Left ventricle myocardium superior (tissue), 1 donor: Measurements from ENCODE around the gene PANK4. TPM values are rescaled to one million over a fixed set of nuclear protein-coding genes. Genes with fewer than 3 reads are reported as not detected.
A peak's percentile ranks its signal among the peaks of the same experiment; 100 is the strongest.

Experiments used
- ATAC-seq: fragments of 200-7000 bp; cut with Tn5 transposase; one replicate; pipeline ENCODE4 v1.9.1; 2020; ENCODE audit warnings: mild to moderate bottlenecking, moderate library complexity
- DNase-seq: peaks from one replicate; pipeline ENCODE4 v3.0.0-alpha.2; 2020
- intact Hi-C: fragments of 100-400 bp; cut with micrococcal nuclease; formaldehyde crosslinking; loops from one replicate; pipeline ENCODE4 v1.11.0; 2022
- total RNA-seq: library from RNA; stranded (reverse); fragmentation: NEBNext Ultra II Directional; extraction: Animal tissue kit (Norgen Biotek cat#: 25700); gene quantifications from one replicate; pipeline ENCODE4 v1.2.1, GENCODE V29; 2021
- donor health status: DM: no; HTN: yes; CAD: no; lungs with severe emphysema.

Gene PANK4
- total RNA-seq, 1 donor from 2014 or later: 50.2 TPM

DNA sequence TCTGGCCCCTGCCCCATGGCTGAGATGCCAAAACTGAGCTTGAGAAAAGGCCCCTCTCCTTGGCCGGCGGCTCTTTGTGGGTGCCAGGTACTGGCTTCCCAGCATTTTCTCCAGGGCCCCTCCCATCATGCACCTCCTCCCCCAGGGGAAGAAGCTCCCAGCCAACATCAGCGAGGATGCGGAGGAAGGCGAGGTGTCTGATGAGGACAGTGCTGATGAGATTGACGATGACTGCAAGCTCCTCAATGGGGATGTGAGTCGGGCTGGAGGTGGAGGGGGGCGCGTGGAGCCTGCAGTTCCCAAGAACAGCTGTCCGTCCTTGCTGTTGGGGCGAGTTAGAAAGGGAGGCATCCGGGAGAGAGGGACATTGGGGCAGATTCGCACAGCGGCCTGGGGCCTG, 36.8 kb downstream of the PANK4 start:
- ATAC-seq: no peak
- intact Hi-C loops: no loop called here
- DNase-seq: no peak

DNA sequence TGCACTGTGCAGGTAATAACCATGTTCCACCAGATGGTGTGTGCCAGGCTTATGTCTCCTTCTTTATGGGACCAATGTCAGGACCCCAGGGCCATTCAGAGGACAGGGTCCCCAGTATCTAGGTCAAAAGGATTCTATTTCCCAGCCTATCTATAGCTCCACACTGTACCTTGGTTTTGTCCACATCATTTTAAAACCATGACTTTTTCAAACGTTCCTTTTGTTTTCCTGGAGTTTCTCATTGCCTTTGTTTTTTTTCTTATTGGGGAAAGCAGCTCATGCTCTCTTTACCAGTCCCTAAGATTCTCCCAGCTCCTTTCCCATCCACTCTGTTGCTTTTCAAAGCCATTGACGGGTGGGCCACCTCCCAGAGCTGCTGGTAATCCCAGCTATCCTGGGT, 37.7 kb downstream of the PANK4 start:
- DNase-seq: no peak
- no peak for ATAC-seq
- intact Hi-C loops: no loop called here

DNA sequence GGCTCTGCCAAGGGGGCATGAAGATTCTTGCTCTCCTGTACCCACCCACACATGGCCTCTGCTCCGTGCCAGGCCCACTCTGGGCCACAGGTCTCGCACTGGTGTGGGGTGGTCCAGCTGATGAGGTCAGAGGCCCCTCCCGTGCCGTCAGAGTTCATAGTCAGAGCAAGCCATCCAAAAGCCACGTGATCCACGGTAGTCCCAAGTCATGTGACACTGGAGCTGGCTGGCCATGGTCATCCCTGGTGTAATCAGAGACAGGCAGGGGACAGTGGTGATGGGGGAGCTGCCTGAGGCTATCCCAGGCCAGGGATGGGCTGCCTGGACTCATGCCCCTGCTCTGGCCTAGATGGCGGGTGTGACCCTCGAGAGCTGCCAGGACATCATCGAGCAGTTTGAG, 39.8 kb downstream of the PANK4 start:
- intact Hi-C loops: no loop called here
- no peak for ATAC-seq
- no peak for DNase-seq

DNA sequence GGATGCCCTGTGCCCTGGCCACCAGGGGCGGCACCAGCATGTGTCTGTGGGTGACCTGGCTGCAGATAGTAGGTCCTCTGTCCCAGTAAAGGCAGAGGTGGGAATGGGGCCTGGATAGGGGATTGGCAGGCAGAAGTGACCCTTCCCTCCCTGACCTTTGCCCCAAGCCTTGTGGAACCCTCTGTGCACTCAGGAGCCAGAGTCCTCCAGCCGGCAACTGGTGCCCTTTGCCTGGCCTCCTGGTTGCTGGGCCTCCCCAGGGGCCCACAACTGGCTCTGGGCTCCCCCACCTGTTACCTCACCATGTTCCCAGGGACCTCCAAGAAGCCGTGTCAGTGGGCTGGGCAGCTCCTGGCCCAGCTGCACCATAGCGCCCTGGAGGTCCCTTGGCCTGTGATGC, 40.4 kb downstream of the PANK4 start:
- ATAC-seq (no peak), DNase-seq (no peak)
- intact Hi-C loops: no loop called here

DNA sequence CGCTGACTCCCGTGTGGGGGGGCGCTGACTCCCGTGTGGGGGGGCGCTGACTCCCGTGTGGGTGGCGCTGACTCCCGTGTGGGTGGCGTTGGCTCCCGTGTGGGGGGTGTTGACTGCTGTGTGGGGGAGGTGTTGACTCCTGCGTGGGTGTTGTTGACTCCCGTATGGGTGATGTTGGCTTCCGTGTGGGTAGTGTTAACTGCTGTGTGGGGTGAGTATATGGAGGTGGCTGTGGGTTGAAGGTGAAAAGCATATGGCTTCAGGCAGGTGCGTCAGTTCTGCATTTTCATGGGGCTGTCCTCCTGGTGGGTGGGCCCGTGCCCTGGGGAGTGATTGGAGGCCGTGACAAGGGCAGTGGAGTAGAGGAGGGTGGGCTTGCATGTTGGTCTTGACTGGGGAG, 42.4 kb downstream of the PANK4 start:
- DNase-seq (no peak), ATAC-seq (no peak)
- intact Hi-C loops: no loop called here

DNA sequence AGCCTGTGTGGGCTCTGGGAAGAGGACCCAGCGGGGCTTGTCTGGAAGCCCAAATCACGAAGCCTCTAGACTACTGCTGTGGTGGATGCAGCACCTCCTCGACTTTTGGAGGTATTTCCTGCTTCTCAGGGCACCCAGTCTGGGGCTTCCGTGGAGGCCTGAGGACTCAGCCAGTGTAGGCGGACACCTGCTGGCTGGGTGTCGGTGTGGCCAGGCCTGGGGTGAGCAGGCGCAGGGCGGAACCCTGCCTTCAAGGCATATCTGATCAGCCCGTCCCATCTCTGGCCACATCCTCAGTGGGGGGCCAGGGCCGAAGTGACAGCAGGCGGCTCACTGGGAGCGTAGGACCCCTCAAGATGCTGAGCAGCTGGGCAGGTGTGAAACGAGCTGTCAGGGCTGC, 43.4 kb downstream of the PANK4 start:
- intact Hi-C loops: no loop called here
- DNase-seq (no peak), ATAC-seq (no peak)

DNA sequence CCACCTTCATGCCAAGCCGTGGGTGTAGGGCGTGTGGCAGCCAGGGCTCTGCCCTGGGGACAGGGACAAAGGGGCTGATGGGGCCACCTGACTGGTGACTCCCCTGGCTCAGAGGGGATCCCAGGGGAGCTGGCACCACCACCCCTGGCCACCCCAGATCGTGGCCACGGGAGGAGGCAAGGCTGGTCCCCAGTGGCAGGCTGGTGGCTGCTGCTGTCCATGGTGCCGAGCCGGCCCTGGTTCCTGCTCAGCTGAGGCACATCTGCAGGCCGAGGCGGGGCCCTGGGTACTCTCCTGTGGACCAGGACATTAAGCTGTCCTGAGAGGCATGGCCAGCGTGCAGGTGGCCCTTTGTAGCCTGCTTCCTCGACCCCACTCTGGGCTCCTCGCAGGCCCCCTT, 43.8 kb downstream of the PANK4 start:
- ATAC-seq (no peak), DNase-seq (no peak)
- intact Hi-C loops: no loop called here

DNA sequence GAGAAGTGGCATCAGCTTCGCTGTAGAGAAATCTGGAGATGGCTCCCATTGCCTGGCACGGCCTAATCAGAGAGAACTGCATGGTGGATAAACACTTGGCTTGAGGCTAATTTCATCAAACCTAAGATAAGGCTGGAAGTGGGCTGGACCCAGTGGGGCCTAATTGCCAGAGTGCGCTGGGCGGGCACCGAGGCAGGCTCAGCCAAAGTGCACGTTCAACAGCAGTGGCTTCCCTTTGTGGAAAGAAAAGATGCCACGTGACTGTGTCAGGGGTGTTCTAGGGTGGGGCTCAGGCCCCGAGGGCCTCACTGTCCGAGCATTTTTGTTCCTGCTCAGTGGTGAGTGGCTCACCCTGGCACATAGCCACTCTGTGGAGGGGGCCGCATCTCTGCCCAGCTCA, 44.5 kb downstream of the PANK4 start:
- intact Hi-C loops: no loop called here
- ATAC-seq (no peak), DNase-seq (no peak)

DNA sequence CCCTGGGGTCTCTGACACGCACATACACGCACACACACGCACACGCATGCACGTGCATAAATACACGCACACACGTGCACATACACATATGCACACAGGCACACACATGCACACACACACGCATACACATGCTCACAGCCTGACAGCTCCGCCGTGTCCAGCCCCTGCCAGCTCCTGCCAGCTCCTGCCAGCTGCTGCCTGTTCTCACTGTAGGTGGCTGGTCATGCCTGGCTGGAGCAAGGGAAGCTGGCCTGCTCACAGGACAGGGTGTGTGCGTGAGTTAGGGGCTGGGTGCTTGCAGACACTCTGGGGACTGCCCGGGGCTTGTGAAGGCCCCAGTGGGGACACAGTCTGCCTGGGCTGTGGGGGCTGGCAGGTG, 45.4 kb downstream of the PANK4 start:
- intact Hi-C loops: no loop called here
- ATAC-seq (no peak), DNase-seq (no peak)

DNA sequence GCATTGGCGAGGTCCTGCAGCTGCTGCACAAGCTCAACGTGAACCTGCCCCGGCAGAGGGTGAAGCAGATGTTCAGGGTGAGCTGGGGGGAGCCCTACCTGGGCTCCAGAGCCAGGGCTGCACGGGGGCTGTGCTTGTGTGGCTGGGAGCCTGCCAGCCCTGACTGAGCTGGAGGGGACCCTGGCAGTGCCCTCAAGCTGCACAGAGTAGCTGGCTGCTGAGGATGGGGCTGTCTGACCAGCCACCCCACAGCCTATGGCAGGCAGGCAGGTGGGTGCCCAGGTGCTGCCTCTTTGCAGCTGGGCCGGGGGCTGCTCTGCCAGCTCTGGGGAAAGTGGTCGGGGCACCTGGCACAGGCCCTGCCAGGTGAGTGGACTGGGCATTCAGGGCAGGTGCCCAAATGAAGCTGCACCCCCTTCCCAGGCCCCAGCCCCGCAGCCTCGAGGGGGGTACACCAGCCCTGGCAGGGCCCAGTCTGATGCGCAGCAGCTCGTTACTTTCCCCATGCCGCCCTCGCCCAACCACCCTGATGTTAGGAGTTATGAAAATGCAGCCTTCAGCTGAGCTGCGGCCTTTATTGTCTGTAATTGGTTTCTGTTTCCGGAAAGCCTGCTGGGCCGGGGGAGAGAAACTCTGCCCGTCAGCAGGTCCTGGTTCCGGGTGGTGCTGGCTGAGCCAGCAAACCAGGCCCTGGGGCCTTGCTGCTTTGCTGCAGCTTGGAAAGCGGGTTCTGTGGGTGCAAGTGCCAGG, 46.0 kb downstream of the PANK4 start:
- DNase-seq (no peak), ATAC-seq (no peak)
- intact Hi-C loops: no loop called here

DNA sequence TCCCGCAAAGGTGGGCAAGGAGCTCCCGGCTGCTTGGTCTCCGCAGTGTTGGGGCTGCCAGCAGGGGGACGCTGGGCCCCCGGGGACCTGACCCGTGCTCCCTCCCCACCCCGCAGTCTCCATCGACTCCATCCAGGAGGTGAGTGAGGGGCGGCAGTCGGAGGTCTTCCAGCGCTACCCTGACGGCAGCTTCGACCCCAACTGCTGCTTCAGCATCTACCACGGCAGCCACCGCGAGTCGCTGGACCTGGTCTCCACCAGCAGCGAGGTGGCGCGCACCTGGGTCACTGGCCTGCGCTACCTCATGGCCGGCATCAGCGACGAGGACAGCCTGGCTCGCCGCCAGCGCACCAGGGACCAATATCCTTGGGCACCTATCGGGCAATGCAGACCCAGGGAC, 46.8 kb downstream of the PANK4 start:
- DNase-seq (no peak), ATAC-seq (no peak)
- intact Hi-C loops: no loop called here

DNA sequence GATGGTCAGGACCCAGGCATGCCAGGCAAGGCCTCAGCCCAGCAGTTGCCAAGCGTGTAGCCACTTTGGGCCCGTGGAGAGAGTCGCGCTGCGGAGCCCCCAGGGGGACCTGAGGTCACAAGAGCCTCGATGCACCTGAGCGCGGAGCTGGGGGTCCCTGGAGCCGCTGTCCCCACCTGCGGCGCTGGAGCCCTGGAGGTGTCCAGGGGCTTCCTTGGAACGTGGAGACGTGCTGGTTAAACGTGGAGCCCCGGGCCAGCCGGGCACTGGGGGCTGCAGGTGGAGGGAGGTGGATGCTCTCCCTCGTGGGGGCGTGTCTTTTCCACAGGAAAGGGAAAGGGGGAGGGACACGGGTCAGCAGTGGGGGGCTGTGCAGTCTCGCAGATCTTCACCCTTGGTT, 47.2 kb downstream of the PANK4 start:
- intact Hi-C loops: no loop called here
- no peak for DNase-seq
- ATAC-seq: no peak

DNA sequence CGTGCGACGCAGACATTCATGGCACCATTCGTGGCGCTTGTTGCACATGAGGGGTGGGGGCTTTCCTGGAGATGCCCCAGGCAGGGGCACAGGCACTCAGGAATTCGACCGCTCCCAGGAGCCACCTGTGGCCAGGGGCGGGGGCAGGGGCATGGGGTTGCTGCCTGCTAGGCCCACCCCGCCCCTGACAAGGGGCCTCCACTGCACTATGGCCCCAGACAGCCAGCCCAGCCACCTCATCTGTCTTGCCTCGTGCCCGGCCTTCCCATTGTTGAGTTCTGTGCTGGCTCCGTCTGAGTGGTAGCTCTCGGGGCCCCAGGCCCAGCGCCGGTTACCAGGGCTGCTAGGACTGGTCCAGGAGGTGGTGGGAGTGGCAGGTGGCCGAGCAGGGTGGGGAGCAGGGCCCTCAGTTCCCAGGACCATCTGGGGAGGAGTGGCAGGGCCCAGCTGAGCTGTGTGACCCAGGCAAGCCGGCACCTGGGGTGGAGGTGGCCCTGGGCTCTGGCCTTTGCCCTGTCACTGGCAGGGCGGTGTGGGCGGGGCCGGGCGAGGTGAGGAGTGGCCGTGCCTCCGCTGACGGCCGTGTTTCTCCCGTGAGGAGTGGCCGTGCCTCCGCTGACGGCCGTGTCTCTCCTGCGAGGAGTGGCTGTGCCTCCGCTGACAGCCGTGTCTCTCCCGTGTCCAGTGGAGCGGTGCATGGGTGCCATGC, 48.5 kb downstream of the PANK4 start:
- intact Hi-C loops: no loop called here
- no peak for ATAC-seq
- DNase-seq: no peak

DNA sequence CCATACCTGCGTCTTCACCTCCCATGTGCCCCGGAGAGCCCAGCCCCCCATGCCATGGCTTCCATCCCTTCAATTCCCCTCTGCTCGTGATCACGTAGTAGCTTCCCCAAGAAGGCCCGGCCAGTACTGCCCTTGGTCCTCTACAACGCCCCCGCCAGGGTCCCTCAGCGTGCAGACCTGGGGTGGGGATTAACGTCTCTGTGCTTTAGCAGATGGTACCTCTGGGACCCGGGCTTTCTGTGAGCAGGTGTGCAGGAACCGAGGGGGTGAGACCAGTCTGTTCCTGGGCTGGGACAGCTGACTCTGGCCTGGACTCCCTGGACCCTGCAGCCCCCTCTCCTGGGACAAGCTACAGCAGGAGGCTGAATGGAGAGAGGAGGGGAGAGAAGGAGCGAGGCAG, 49.1 kb downstream of the PANK4 start:
- intact Hi-C loops: no loop called here
- ATAC-seq (no peak), DNase-seq (no peak)

DNA sequence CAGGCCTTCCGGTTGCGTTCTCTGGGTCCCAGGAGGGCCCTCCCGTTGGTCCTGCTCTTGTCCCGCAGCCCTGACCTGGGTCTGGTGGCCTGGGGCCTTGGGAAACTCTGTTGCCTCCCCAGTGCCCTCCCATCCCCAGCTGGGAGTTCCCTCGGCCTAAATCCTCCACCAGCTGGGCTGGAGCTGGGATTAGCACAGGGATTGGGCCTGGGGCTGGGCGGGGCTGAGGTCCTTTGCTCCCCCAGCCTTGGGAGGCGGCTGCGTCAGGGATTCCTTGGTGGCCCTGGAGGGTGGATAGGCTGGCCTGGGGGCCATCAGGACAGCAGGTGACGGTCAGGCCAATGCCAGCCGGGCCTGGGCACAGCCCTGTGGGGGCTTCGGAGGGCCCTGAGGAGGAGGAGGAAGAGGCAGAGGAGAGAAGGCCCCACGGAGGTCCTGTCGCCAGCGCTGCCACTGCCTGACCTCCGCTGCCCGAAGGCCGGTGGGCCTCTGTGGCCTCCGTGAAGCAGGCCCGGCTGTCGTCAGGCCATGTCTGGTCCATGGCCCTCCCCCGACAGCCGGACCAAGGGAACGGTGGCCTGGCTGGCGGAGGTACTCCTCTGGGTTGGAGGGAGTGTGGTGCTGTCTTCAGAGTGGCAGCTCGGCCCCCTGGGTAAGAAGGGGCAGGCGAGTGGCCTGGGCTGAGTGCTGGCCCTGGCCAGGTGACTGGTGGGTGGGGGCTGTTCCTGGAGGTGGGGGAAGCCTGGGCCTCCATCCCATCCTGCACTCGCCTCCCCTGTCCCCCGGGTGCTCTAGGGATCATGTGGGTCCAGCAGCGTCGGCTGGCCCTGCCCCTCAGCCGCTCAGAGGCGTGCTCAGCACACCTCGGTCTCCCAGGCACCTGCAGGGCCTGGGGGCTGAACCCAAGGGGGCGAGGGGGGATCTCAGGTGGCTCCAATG, 50.1 kb downstream of the PANK4 start, which contains the start of gene PLCH2:
TSS of gene PLCH2 (plus strand) at position 229 of the 939 bp plus-strand sequence. CDS start at position 529, 300 bp downstream.
- no peak for ATAC-seq
- no peak for DNase-seq
- intact Hi-C loops: no loop called here

DNA sequence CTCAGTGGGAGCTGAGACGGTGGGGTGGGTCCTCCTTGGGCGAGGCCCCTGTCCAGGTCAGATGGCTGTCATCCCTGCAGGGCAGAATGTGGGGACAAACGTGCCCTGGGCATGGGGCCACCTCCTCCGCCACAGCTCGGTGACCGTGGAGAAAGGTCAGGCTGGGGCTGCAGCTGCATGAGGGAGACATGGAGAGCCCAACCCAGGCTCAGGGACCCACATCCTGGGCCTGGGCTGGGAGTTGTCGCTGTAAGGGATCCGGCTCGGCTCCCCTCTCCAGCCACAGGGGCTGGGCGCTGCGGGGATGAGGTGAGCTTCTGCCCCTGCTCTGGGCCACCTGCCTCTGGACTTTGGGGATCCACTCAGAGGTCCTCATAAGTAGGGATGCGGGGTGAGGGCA, 50.8 kb downstream of the PANK4 start:
- no peak for DNase-seq
- intact Hi-C loops: no loop called here
- no peak for ATAC-seq

DNA sequence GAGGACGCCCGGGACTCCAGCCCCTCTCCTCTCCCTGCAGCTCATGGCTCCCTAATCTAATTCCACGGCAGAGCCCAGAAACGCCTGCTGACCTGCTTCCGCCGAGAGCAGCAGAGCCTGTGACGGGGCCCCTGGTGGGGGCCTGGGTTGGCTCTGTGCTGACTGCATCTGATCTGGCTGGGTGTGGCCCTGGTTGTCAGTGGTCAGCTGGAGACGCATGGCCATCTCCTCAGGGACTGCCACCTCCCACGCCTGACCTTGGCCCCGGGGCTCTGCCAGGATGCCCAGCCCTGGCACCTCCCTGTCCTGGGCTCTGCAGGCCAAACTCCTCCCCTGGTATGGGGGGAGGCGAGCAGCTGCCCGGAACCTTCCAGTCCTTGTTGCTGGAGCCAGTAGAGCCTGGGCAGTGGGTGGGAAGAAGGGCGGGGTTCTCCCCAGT, 51.4 kb downstream of the PANK4 start:
- peak; percentile 60 for ATAC-seq
- DNase-seq: no peak
- intact Hi-C loops: no loop called here

DNA sequence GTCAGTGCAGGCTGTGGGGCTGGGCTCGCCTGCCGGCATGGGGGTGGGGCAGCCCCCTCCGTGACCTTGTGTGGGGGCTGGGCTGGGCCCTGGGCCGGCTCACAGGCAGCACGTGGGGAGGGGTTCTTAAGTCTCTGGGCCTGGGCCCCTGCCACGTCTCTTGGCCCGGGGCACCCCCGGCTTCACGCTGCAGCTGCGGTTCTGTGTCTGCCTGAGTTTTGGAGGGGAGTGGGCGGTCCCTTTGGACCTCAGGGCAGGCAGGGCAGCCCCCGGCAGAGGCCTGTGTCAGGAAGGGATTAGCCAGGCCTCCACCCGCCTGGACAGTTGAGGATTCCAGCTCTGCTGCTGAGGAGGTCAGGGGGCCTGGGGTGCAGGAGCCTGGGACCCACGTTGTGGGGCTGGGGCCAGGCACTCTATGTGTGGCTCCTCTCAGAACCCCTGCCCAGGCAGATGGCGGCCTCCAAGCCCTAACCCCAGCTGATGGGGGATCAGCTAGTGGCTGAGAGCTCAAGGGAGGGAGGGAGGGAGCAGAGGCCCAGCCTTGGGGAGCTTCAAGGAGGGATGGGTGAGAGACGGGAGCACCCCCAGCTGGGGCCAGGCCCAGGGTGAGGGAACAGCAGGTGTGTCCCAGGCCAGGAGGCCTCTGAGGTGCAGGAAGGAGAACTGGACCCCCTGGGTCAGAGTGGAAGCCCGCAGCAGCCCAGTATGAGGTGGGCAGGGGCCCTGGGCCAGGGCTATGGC, 52.1 kb downstream of the PANK4 start:
- intact Hi-C loops: no loop called here
- DNase-seq (no peak), ATAC-seq (no peak)

DNA sequence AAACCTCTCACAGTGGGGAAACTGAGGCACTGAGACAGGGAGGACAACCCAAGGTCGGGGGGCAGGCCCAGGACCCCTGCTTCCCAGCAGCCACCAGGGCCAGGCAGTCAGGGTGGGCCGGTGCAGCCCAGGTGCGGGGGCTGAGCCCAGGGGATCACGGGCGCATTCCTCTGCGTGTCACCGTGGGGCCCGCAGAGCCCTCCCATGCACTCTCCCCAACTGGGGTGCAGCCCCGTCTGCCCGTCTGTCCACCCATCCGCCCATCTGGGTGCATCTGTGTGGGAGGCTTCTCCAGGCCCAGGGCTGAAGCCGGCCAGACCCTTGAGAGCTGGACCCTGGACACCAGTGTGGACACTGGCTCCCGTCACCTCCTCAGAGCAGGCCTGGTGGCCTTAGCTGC, 53.2 kb downstream of the PANK4 start:
- DNase-seq (no peak), ATAC-seq (no peak)
- intact Hi-C loops: no loop called here
